SK-N-SH (cell line): ENCODE results near the gene CANT1. TPM values are rescaled to one million over a fixed set of nuclear protein-coding genes. Genes with fewer than 3 reads are reported as not detected.

Source experiments
- CTCF ChIA-PET: fragments of 300-600, 350-600 bp; formaldehyde crosslinking; extraction: SDS; loops from one replicate; lab custom pipeline; 2021; lab: Yijun Ruan, JAX
- POLR2A ChIA-PET: fragments of 350-600 bp; sonication (Branson Sonifier 250); formaldehyde crosslinking; extraction: SDS; loops from one replicate; lab custom pipeline; 2020; ENCODE audit warnings: antibody characterized with exemption, inconsistent platforms; lab: Yijun Ruan, JAX
- DNase-seq: peaks from one replicate; pipeline ENCODE4 v3.0.0; 2012
- H2AFZ ChIP-seq: fragments of 200-600 bp; sonication (generic); 2 replicates; pipeline ENCODE4 v1.8.1; 2016; ENCODE audit warnings: antibody characterized with exemption, mild to moderate bottlenecking, low read depth
- H3F3A ChIP-seq: fragments of 200-600 bp; sonication (generic); replicated peaks from 2 replicates; pipeline ENCODE3; 2016; ENCODE audit warnings: antibody characterized with exemption, mild to moderate bottlenecking; ENCODE audit not compliant: insufficient read depth
- H3K27ac ChIP-seq, 2 experiments: fragments of 200-500 bp in 1 of 2; fragments of 200-600 bp in 1 of 2; sonication (Bioruptor generic) in 1 of 2; sonication (generic), shearing (Covaris generic) in 1 of 2; 2 replicates each; pipeline versions ENCODE4 v1.5.1 to v1.6.1; 2014 to 2016; ENCODE audit warnings: low read depth in 2 of 2, inconsistent platforms in 1 of 2, low read length in 1 of 2, mild to moderate bottlenecking in 1 of 2, mixed read lengths in 1 of 2
- H3K27me3 ChIP-seq: fragments of 200-600 bp; sonication (generic), shearing (Covaris generic); 2 replicates; pipeline ENCODE4 v1.6.1; 2016; ENCODE audit warnings: mixed run types; ENCODE audit not compliant: insufficient read depth
- H3K36me3 ChIP-seq, 2 experiments: fragments of 200-500 bp in 1 of 2; fragments of 200-600 bp in 1 of 2; sonication (Bioruptor generic) in 1 of 2; sonication (generic) in 1 of 2; replicated peaks in 1 of 2; 2 replicates each; pipeline versions ENCODE3 to v1.5.1; 2014 to 2016; ENCODE audit warnings: low read length in 1 of 2, mild to moderate bottlenecking in 1 of 2; ENCODE audit not compliant: insufficient read depth in 2 of 2, control insufficient read depth in 1 of 2
- H3K4me1 ChIP-seq, 2 experiments: fragments of 200-500 bp in 1 of 2; fragments of 200-600 bp in 1 of 2; sonication (Bioruptor generic) in 1 of 2; sonication (generic), shearing (Covaris generic) in 1 of 2; 2 replicates each; pipeline versions ENCODE4 v1.5.1 to v1.6.1; 2014 to 2016; ENCODE audit warnings: low read depth in 1 of 2, low read length in 1 of 2, mixed run types in 1 of 2; ENCODE audit not compliant: insufficient read depth in 2 of 2, control insufficient read depth in 1 of 2
- H3K4me2 ChIP-seq: fragments of 200-600 bp; sonication (generic), shearing (Covaris generic); 2 replicates; pipeline ENCODE4 v1.6.1; 2017; ENCODE audit warnings: mixed run types
- H3K4me3 ChIP-seq, 2 experiments: fragments of 200-500 bp in 1 of 2; fragments of 200-600 bp in 1 of 2; sonication (Bioruptor generic) in 1 of 2; sonication (generic), shearing (Covaris generic) in 1 of 2; 2 replicates each; pipeline versions ENCODE4 v1.5.1 to v1.8.1; 2014 to 2016; ENCODE audit warnings: low read depth in 2 of 2, inconsistent platforms in 1 of 2, low read length in 1 of 2, mild to moderate bottlenecking in 1 of 2, mixed read lengths in 1 of 2, moderate library complexity in 1 of 2
- H3K79me2 ChIP-seq: fragments of 200-600 bp; sonication (generic); 2 replicates; pipeline ENCODE4 v1.8.1; 2017; ENCODE audit warnings: mild to moderate bottlenecking; ENCODE audit not compliant: insufficient read depth
- H3K9ac ChIP-seq: fragments of 200-600 bp; sonication (generic); 2 replicates; pipeline ENCODE4 v1.6.1; 2017; ENCODE audit warnings: mixed run types
- H3K9me2 ChIP-seq: fragments of 200-600 bp; sonication (generic); 2 replicates; pipeline ENCODE4 v1.6.1; 2017; ENCODE audit warnings: mixed run types
- H3K9me3 ChIP-seq: fragments of 200-600 bp; sonication (generic); 2 replicates; pipeline ENCODE4 v1.6.1; 2017; ENCODE audit warnings: mixed run types, mild to moderate bottlenecking, moderate library complexity
- H4K20me1 ChIP-seq: fragments of 200-600 bp; sonication (generic); 2 replicates; pipeline ENCODE4 v1.6.1; 2017; ENCODE audit warnings: mild to moderate bottlenecking, mixed run types; ENCODE audit not compliant: insufficient read depth
- FOXM1 ChIP-seq: IDR thresholded peaks from 2 replicates; pipeline ENCODE4 v1.4.0; 2012; ENCODE audit warnings: low read depth, mild to moderate bottlenecking
- GATA2 ChIP-seq: sonication (generic); formaldehyde crosslinking; IDR thresholded peaks from 2 replicates; pipeline ENCODE4 v1.5.0; 2020; ENCODE audit warnings: mild to moderate bottlenecking, missing genetic modification reagents
- REST ChIP-seq: IDR thresholded peaks from 2 replicates; pipeline ENCODE4 v1.6.1; 2012; ENCODE audit warnings: mild to moderate bottlenecking, low read depth, low read length, moderate library complexity
- SIN3A ChIP-seq: IDR thresholded peaks from 2 replicates; pipeline ENCODE4 v1.6.1; 2012; ENCODE audit warnings: low read depth, mild to moderate bottlenecking, low read length, moderate library complexity, borderline replicate concordance
- TCF12 ChIP-seq: IDR thresholded peaks from 2 replicates; pipeline ENCODE4 v1.4.0; 2012
- WGBS: methylation state at CpG from one replicate; pipeline ENCODE4 v1.1.6; 2017; ENCODE audit warnings: low lambda C conversion rate; 5-methylcytosine and 5-hydroxymethylcytosine counted together
- polyA plus RNA-seq, 3 experiments: library from polyadenylated mRNA; depleted of rRNA; stranded (reverse); fragments of >200 nt; gene quantifications; 2 replicates each; pipeline ENCODE4 v1.2.3, GENCODE V29; 2012
- TF ChIP-seq, protein P1 (sequence below): IDR thresholded peaks from 2 replicates; pipeline ENCODE4; 2012

Gene CANT1
- polyA plus RNA-seq, 1 of the 3 experiments (the other 2 are of a cell fraction): 87.4 TPM

DNA sequence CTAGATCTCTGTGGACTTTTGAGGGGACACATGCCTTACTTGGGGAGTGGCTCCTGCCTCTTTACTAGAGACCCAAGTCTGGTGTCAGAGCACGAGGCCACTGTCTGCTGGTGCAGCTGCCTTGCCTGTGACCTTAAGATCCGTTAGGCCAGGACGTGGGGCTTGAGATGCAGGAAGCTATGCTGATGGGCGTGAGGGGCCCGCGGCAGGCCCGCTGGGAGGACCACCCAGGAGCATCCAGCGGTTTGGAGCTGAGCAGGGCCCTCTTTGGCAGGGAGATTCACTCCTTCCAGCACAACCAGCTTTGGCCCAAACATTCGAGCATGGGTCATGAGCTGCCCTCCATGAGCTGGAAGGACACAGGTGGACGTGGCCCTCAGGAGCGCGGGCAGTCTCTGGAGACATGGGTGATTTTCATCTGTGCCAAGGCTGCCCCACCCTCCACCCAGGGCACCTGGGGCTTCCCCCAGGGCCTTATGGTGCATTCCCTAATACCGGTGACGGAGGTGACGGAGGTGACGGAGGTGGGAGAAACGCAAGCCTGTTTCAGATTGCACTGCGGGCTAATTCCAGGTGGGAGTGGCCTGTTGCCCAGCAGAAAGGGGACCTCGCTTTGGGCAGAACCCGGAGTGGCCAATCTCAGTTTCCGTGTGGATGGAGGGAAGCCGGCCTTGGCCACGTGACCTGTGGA is 42.5 kb downstream of the CANT1 start:
- no peak overlapping the region for H3K4me2 ChIP-seq
- H3K9ac ChIP-seq: no peak overlapping the region
- peaks cover 0 to 17% of the 10 kb centered on the region in 2 experiments; a peak in 1 of 4 replicates for H3K4me1 ChIP-seq
- 96% methylated on average over 18 of the region's 23 CpGs for WGBS
- H3K79me2 ChIP-seq: no peaks in the 10 kb centered on the region
- H3K9me2 ChIP-seq: no peaks in the 10 kb centered on the region
- no peaks in the 10 kb centered on the region for H3F3A ChIP-seq
- DNase-seq: no peak
- H3K27me3 ChIP-seq: no peaks in the 10 kb centered on the region
- H2AFZ ChIP-seq: no peak overlapping the region
- ChIA-PET CTCF (interaction anchor here (0.9 to 26.0 kb wide), 7 partner anchors 9 to 124 kb away, joined by 3 to 458 read pairs (median 3); partner anchors contain the start of gene LGALS3BP), POLR2A (interaction anchor here (1.2 to 1.3 kb wide), 2 partner anchors 13 to 75 kb away, joined by 3 to 4 read pairs; no protein-coding TSS in a partner anchor)
- H3K27ac ChIP-seq: no peak overlapping the region
- no peaks in the 10 kb centered on the region for H3K9me3 ChIP-seq
- peaks cover 17 to 33% of the 10 kb centered on the region in 2 experiments for H3K36me3 ChIP-seq
- no peak for TF ChIP-seq REST
- TF ChIP-seq FOXM1: no peak
- no peaks in the 10 kb centered on the region for H4K20me1 ChIP-seq
- no peak overlapping the region for H3K4me3 ChIP-seq

DNA sequence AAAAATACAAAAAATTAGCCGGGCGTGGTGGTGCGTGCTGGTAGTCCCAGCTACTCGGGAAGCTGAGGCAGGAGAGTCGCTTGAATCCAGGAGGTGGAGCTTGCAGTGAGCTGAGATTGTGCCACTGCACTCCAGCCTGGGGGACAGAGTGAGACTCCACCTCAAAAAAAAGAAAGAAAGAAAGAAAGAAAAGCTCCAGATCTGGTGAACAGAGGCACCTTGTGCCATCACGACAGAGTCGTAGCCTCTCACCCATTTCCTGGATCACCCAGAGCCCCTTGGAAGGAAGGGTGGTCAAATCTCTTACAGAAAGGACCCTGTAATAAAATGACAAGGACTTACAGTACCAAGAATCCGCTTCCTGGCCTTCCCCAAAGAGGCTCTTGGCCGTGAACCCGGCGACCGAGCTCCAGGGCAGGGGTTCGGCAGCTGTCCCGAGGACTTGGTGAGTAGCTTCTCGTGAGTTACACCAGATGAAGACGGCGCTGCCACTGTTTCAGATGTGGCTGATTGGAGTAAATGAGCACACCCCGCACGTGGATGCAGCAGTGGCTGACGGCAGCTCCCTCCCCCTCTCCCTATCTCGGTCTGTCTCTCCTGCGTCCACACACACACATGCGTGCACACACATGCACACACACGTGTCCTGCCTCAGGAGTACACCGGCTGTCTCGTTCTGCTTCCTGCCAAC is 43.3 kb downstream of the CANT1 start:
- H3K4me2 ChIP-seq: no peak overlapping the region
- no peaks in the 10 kb centered on the region for H3K79me2 ChIP-seq
- peaks cover 17 to 28% of the 10 kb centered on the region in 2 experiments for H3K36me3 ChIP-seq
- H3K9ac ChIP-seq: no peak overlapping the region
- H3K4me1 ChIP-seq: peaks cover 0 to 13% of the 10 kb centered on the region in 2 experiments; a peak in 1 of 4 replicates
- CTCF ChIA-PET: interaction anchor here (0.6 to 26.0 kb wide), 7 partner anchors 10 to 123 kb away, joined by 3 to 458 read pairs (median 7); partner anchors contain the start of gene LGALS3BP
- POLR2A ChIA-PET: interaction anchor here (0.9 to 1.3 kb wide), 3 partner anchors 12 to 84 kb away, joined by 3 to 4 read pairs (median 3); no protein-coding TSS in a partner anchor
- H3K9me2 ChIP-seq: no peaks in the 10 kb centered on the region
- H4K20me1 ChIP-seq: no peaks in the 10 kb centered on the region
- H3K27me3 ChIP-seq: no peaks in the 10 kb centered on the region
- 98% methylated on average over 26 of the region's 26 CpGs for WGBS
- no peaks in the 10 kb centered on the region for H3K9me3 ChIP-seq
- H3K4me3 ChIP-seq: no peak overlapping the region
- H3K27ac ChIP-seq: no peak overlapping the region
- H2AFZ ChIP-seq: no peak overlapping the region
- TF ChIP-seq, protein P1, sequence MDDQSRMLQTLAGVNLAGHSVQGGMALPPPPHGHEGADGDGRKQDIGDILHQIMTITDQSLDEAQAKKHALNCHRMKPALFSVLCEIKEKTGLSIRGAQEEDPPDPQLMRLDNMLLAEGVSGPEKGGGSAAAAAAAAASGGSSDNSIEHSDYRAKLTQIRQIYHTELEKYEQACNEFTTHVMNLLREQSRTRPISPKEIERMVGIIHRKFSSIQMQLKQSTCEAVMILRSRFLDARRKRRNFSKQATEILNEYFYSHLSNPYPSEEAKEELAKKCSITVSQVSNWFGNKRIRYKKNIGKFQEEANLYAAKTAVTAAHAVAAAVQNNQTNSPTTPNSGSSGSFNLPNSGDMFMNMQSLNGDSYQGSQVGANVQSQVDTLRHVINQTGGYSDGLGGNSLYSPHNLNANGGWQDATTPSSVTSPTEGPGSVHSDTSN: no peak
- no peak for TF ChIP-seq FOXM1
- TF ChIP-seq GATA2: no peak
- TF ChIP-seq TCF12: no peak
- no peak for TF ChIP-seq SIN3A
- H3F3A ChIP-seq: no peaks in the 10 kb centered on the region
- no peak for DNase-seq
